Caco-2 (cell line): ENCODE results near the gene ANP32E. TPM values are rescaled to one million over a fixed set of nuclear protein-coding genes. Genes with fewer than 3 reads are reported as not detected.

Experiments
- BruUV-seq: library from RNA; stranded (reverse); fragments of 400-500 nt; replicated peaks from 2 replicates; lab custom pipeline; 2021; lab: Mats Ljungman, UMichigan
- CTCF ChIA-PET: fragments of 300-600 bp; sonication (Branson Sonifier 250); formaldehyde crosslinking; loops from one replicate; lab custom pipeline; 2022; ENCODE audit warnings: antibody characterized with exemption; lab: Charles Lee
- POLR2A ChIA-PET: fragments of 300-600 bp; sonication (Branson Sonifier 250); formaldehyde crosslinking; loops from one replicate; lab custom pipeline; 2022; ENCODE audit warnings: antibody characterized with exemption; lab: Charles Lee
- DNase-seq, 2 experiments: peaks; one replicate each; pipeline versions ENCODE4 v3.0.0 to v3.0.0-alpha.2; 2020 to 2022
- H3K27me3 ChIP-seq: replicated peaks from 2 replicates; pipeline ENCODE4 v1.6.0; 2011; ENCODE audit warnings: low read length; ENCODE audit not compliant: control insufficient read depth, insufficient read depth
- H3K36me3 ChIP-seq: 2 replicates; pipeline ENCODE4 v1.5.1; 2011; ENCODE audit warnings: low read length; ENCODE audit not compliant: control insufficient read depth, insufficient read depth
- H3K4me1 ChIP-seq: fragments of 250-450 bp; sonication (Bioruptor Pico); 2 replicates; pipeline ENCODE4 v1.5.1; 2020; ENCODE audit warnings: mild to moderate bottlenecking
- H3K4me3 ChIP-seq: 2 replicates; pipeline ENCODE4 v1.5.1; 2011; ENCODE audit warnings: low read depth, mild to moderate bottlenecking, control low read depth, low read length
- H3K9me3 ChIP-seq: fragments of 250-450 bp; sonication (Bioruptor Pico); 2 replicates; pipeline ENCODE4 v1.5.1; 2020; ENCODE audit warnings: mild to moderate bottlenecking, moderate library complexity
- H3K27ac Mint-ChIP-seq: one replicate; pipeline ENCODE4 v1.8.0; 2022; ENCODE audit warnings: mixed read lengths; ENCODE audit not compliant: unreplicated experiment
- H3K27me3 Mint-ChIP-seq: one replicate; pipeline ENCODE4 v1.8.0; 2022; ENCODE audit warnings: mixed read lengths; ENCODE audit not compliant: insufficient read depth, unreplicated experiment
- H3K36me3 Mint-ChIP-seq: one replicate; pipeline ENCODE4 v1.8.0; 2022; ENCODE audit warnings: mild to moderate bottlenecking, mixed read lengths; ENCODE audit not compliant: insufficient read depth, unreplicated experiment
- H3K4me1 Mint-ChIP-seq: one replicate; pipeline ENCODE4 v1.8.0; 2022; ENCODE audit warnings: low read depth, mixed read lengths; ENCODE audit not compliant: unreplicated experiment
- H3K4me3 Mint-ChIP-seq: one replicate; pipeline ENCODE4 v1.8.0; 2022; ENCODE audit warnings: mild to moderate bottlenecking, moderate library complexity, mixed read lengths; ENCODE audit not compliant: unreplicated experiment
- H3K9me3 Mint-ChIP-seq: one replicate; pipeline ENCODE4 v1.8.0; 2022; ENCODE audit warnings: mixed read lengths; ENCODE audit not compliant: unreplicated experiment
- intact Hi-C: fragments of 100-400 bp; cut with micrococcal nuclease; formaldehyde crosslinking; loops from one replicate; pipeline ENCODE4 v1.10.0; 2022; ENCODE audit not compliant: unreplicated experiment
- total RNA-seq: library from RNA; stranded (reverse); gene quantifications from 2 replicates; pipeline ENCODE4 v1.2.3, GENCODE V29; 2022
- TF ChIP-seq, protein P1 (sequence below), 2 experiments: fragments of 200-600 bp in 1 of 2; IDR thresholded peaks; 1 replicate in 1 of 2; 2 replicates in 1 of 2; pipeline versions ENCODE4 v1.5.1 to v1.8.0; 2011 to 2022; ENCODE audit warnings: antibody characterized with exemption in 1 of 2, control low read depth in 1 of 2, inconsistent platforms in 1 of 2, low read depth in 1 of 2, low read length in 1 of 2, mild to moderate bottlenecking in 1 of 2, moderate library complexity in 1 of 2; ENCODE audit not compliant: insufficient read depth in 1 of 2, severe bottlenecking in 1 of 2, unreplicated experiment in 1 of 2

The ANP32E gene
- total RNA-seq, 1 experiment from 2014 or later: 26.8 TPM

DNA sequence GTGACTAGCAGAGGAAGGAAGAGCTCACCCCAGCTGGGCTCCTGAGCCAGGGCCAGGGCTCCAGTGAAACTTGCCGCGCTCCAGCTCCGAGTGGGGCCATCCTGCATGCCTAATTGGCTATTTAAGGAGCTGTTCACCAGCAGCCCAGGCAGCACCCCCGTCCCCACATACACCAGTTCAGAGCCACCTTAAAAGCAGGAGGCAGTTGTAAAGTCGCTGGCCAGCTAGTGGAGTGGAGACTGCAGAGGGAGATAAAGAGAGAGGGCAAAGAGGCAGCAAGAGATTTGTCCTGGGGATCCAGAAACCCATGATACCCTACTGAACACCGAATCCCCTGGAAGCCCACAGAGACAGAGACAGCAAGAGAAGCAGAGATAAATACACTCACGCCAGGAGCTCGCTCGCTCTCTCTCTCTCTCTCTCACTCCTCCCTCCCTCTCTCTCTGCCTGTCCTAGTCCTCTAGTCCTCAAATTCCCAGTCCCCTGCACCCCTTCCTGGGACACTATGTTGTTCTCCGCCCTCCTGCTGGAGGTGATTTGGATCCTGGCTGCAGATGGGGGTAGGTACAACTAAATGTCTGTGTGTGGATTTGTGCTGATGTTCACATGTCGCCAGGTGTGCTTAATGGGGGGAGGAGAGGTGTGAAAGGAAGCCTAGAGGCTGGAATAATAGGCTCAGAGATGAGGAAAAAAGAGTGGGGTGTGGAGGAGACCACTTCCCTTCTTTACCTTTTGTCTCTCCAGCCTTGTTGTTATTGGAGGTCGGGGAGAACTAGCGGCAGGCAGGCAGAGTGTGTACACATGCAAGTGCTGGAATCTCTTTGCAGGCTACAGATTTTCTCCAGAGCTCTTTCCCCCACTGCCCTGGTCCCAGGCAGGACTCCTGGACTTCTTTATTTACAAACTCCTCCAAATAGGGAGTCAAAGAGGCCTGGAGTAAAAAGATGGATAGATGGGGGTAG lies 22.0 kb upstream of the ANP32E start, which contains the start of gene CA14:
Gene CA14, plus strand, starts transcription at position 151 of the 962 bp plus-strand sequence. Its CDS starts 355 bp downstream, at position 506.
- peaks cover 24% of the 10 kb centered on the region for H3K4me1 ChIP-seq
- no peak for DNase-seq
- H3K4me3 ChIP-seq: no peak within 1 kb of the TSS
- peak within 1 kb of the TSS; percentile 11 for H3K27ac Mint-ChIP-seq
- peak within 1 kb of the TSS; percentile 37 for H3K4me3 Mint-ChIP-seq
- POLR2A ChIA-PET: no interaction called here
- peaks cover 2% of the 10 kb centered on the region for H3K27me3 Mint-ChIP-seq
- peaks cover 29% of the 10 kb centered on the region for H3K4me1 Mint-ChIP-seq
- intact Hi-C loops: loop anchor here (2.0 kb wide), 1 partner anchor 259 kb away; no protein-coding TSS in a partner anchor
- CTCF ChIA-PET: interaction anchor here (0.5 to 2.7 kb wide), 3 partner anchors 24 to 336 kb away, joined by 3 to 29 read pairs (median 3); partner anchors contain the start of gene CIART
- no peaks in the 10 kb centered on the region for H3K27me3 ChIP-seq
- H3K36me3 Mint-ChIP-seq: peaks cover 6% of the 10 kb centered on the region
- no TSS peak for BruUV-seq
- no peaks in the 10 kb centered on the region for H3K36me3 ChIP-seq
- H3K9me3 Mint-ChIP-seq: no peaks in the 10 kb centered on the region
- no peaks in the 10 kb centered on the region for H3K9me3 ChIP-seq
- TF ChIP-seq, protein P1, sequence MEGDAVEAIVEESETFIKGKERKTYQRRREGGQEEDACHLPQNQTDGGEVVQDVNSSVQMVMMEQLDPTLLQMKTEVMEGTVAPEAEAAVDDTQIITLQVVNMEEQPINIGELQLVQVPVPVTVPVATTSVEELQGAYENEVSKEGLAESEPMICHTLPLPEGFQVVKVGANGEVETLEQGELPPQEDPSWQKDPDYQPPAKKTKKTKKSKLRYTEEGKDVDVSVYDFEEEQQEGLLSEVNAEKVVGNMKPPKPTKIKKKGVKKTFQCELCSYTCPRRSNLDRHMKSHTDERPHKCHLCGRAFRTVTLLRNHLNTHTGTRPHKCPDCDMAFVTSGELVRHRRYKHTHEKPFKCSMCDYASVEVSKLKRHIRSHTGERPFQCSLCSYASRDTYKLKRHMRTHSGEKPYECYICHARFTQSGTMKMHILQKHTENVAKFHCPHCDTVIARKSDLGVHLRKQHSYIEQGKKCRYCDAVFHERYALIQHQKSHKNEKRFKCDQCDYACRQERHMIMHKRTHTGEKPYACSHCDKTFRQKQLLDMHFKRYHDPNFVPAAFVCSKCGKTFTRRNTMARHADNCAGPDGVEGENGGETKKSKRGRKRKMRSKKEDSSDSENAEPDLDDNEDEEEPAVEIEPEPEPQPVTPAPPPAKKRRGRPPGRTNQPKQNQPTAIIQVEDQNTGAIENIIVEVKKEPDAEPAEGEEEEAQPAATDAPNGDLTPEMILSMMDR (IDR thresholded peaks at IDR 0.05; ENCODE audit: insufficient read depth in 1 of 2, low read depth in 1 of 2, low read length in 1 of 2, severe bottlenecking in 1 of 2, unreplicated experiment in 1 of 2): no peak

DNA sequence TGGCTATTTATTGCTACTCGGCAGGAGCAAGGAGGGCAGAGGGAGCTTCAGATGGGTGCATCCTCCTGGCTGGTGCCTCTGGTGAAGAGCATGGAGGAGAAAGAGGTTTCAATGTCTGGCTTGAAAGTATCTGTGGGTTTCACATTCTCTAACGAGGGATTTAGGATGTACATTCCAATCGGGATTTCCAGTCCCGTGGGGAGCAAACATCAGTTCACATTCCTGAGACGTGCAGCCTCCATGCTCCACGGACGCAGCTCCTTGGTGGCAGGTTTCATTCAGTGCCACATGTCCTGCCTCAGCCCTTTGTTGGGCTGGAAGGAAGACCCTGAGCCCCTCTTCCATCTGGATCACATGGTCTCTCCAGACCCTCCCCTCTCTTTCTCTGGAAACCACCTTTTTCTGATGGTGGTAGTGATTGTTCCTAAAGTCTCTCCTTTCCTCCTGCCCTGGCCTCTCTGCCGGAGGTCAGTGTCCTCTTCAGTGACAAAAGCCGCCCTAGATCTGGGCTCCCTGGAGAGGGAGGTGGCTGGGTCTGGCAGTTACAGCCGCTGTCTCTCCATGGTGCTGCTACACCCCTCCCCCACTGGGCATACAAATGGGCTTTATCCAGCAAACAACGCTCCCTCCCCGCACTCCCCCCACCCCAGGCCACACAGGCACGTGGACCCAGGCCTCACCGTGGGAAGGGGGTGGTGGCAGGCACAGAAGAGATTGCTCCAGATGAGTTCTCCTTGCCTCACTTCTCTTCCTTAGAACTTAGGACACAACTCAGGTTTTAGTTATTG lies 20.8 kb upstream of the ANP32E start:
- DNase-seq: no peak
- POLR2A ChIA-PET: interaction anchor here (1.3 kb wide), 1 partner anchor 107 kb away, joined by 3 read pairs; the partner anchor contains the start of gene RPRD2
- H3K4me3 Mint-ChIP-seq: peak overlapping the region; percentile 37
- Histone ChIP-seq H3K27me3 (no peaks in the 10 kb centered on the region), H3K36me3 (no peaks in the 10 kb centered on the region), H3K4me1 (peaks cover 24% of the 10 kb centered on the region), H3K4me3 (no peak overlapping the region), H3K9me3 (no peaks in the 10 kb centered on the region)
- H3K9me3 Mint-ChIP-seq: no peaks in the 10 kb centered on the region
- H3K4me1 Mint-ChIP-seq: peaks cover 29% of the 10 kb centered on the region
- CTCF ChIA-PET: interaction anchor here (0.6 to 2.7 kb wide), 11 partner anchors 10 to 275 kb away, joined by 3 to 29 read pairs (median 4); partner anchors contain the start of genes C1orf54, CIART and FALEC
- intact Hi-C loops: loop anchor here (1.0 to 2.0 kb wide), 2 partner anchors 25 to 260 kb away; no protein-coding TSS in a partner anchor
- H3K36me3 Mint-ChIP-seq: peaks cover 6% of the 10 kb centered on the region
- BruUV-seq: no TSS peak
- H3K27ac Mint-ChIP-seq: peak overlapping the region; percentile 11
- TF ChIP-seq, protein P1 (IDR thresholded peaks at IDR 0.05; ENCODE audit: insufficient read depth in 1 of 2, low read depth in 1 of 2, low read length in 1 of 2, severe bottlenecking in 1 of 2, unreplicated experiment in 1 of 2): no peak
- peaks cover 2% of the 10 kb centered on the region for H3K27me3 Mint-ChIP-seq
